ENCODE measurements around the gene LRRC4C.

Gene LRRC4C

GRCh38 chr11:40139536-40139935 lies 1319.9 kb downstream of the LRRC4C start:
- no peak for DNase-seq

GRCh38 chr11:40139066-40139465 lies 1320.4 kb downstream of the LRRC4C start:
- no peak for DNase-seq

- no peak for DNase-seq
Measured at GRCh38 chr11:40134820-40135570, 1324.5 kb downstream of the LRRC4C start.

- no peak for DNase-seq
Measured at GRCh38 chr11:40133498-40133897, 1326.0 kb downstream of the LRRC4C start.

GRCh38 chr11:40132912-40133311 lies 1326.5 kb downstream of the LRRC4C start:
- DNase-seq: no peak

- DNase-seq: no peak
Measured at GRCh38 chr11:40130427-40130826, 1329.0 kb downstream of the LRRC4C start.

- no peak for DNase-seq
Measured at GRCh38 chr11:40129266-40129665, 1330.2 kb downstream of the LRRC4C start.

- no peak for DNase-seq
Measured at GRCh38 chr11:40125054-40125453, 1334.4 kb downstream of the LRRC4C start.

GRCh38 chr11:40119661-40120060 lies 1339.8 kb downstream of the LRRC4C start:
- no peak for DNase-seq

GRCh38 chr11:40118780-40119179 lies 1340.7 kb downstream of the LRRC4C start:
- DNase-seq: no peak

- no peak for DNase-seq
Measured at GRCh38 chr11:40118026-40118425, 1341.4 kb downstream of the LRRC4C start.

GRCh38 chr11:40104941-40105550 lies 1354.4 kb downstream of the LRRC4C start:
- DNase-seq: no peak

- DNase-seq: no peak
Measured at GRCh38 chr11:40100781-40101180, 1358.7 kb downstream of the LRRC4C start.

- DNase-seq: no peak
Measured at GRCh38 chr11:40100162-40100553, 1359.3 kb downstream of the LRRC4C start.

- DNase-seq: no peak
Measured at GRCh38 chr11:40099426-40100161, 1359.9 kb downstream of the LRRC4C start.

GRCh38 chr11:40095446-40095845 lies 1364.0 kb downstream of the LRRC4C start:
- DNase-seq: no peak

GRCh38 chr11:40094954-40095353 lies 1364.5 kb downstream of the LRRC4C start:
- DNase-seq: no peak

- DNase-seq: no peak
Measured at GRCh38 chr11:40080434-40080833, 1379.0 kb downstream of the LRRC4C start.

Data from GDM1 (cell line).